NCI-H1048 (cell line): ENCODE data around the gene ENOSF1.
A peak's percentile ranks its signal among the peaks of the same experiment; 100 is the strongest.
"Not testable (repeated sequence)": the region's sequence is repeated elsewhere in the genome, so short reads cannot be mapped to it uniquely, and the experiment has no call there.

Experiments used
- DNase-seq: peaks from one replicate; lab custom pipeline; 2025; lab: John Stamatoyannopoulos, UW

ENOSF1 gene

GRCh38 chr18:712401-713134 lies at the start of gene ENOSF1:
Gene ENOSF1, minus strand, starts transcription at chr18:712630. Its CDS starts 43 bp downstream, at chr18:712587.
- DNase-seq = peak; percentile 63

GRCh38 chr18:759864-760263 lies 47.4 kb upstream of the ENOSF1 start:
- not testable (repeated sequence) for DNase-seq

- DNase-seq = no peak
Measured at GRCh38 chr18:755506-755905, 43.1 kb upstream of the ENOSF1 start.

- DNase-seq = no peak
Measured at GRCh38 chr18:754656-755055, 42.2 kb upstream of the ENOSF1 start.

- no peak for DNase-seq
Measured at GRCh38 chr18:750456-750855, 38.0 kb upstream of the ENOSF1 start.

- no peak for DNase-seq
Measured at GRCh38 chr18:744832-745597, 32.6 kb upstream of the ENOSF1 start.

GRCh38 chr18:741931-742512 lies 29.6 kb upstream of the ENOSF1 start:
- DNase-seq = no peak

GRCh38 chr18:732371-732770 lies 19.9 kb upstream of the ENOSF1 start:
- no peak for DNase-seq

GRCh38 chr18:731185-731584 lies 18.8 kb upstream of the ENOSF1 start:
- DNase-seq = no peak

GRCh38 chr18:730692-731091 lies 18.3 kb upstream of the ENOSF1 start:
- no peak for DNase-seq

- DNase-seq = not testable (repeated sequence)
Measured at GRCh38 chr18:730120-730519, 17.7 kb upstream of the ENOSF1 start.

- DNase-seq = no peak
Measured at GRCh38 chr18:725646-726045, 13.2 kb upstream of the ENOSF1 start.

GRCh38 chr18:723541-724080 lies 11.2 kb upstream of the ENOSF1 start:
- no peak for DNase-seq

- no peak for DNase-seq
Measured at GRCh38 chr18:717003-717402, 4.6 kb upstream of the ENOSF1 start.

- DNase-seq = no peak
Measured at GRCh38 chr18:715626-716025, 3.2 kb upstream of the ENOSF1 start.

- DNase-seq = no peak
Measured at GRCh38 chr18:713135-713490, 683 bp upstream of the ENOSF1 start.

- peak; percentile 19 for DNase-seq
Measured at GRCh38 chr18:711657-712400, 601 bp downstream of the ENOSF1 start.

- DNase-seq = no peak
Measured at GRCh38 chr18:711310-711656, 1.1 kb downstream of the ENOSF1 start.

GRCh38 chr18:710418-711300 lies 1.8 kb downstream of the ENOSF1 start:
- DNase-seq = no peak

GRCh38 chr18:709771-710170 lies 2.7 kb downstream of the ENOSF1 start:
- DNase-seq = no peak

GRCh38 chr18:708096-708495 lies 4.3 kb downstream of the ENOSF1 start:
- DNase-seq = no peak
